ENCODE data around the gene INO80E.

DNA sequence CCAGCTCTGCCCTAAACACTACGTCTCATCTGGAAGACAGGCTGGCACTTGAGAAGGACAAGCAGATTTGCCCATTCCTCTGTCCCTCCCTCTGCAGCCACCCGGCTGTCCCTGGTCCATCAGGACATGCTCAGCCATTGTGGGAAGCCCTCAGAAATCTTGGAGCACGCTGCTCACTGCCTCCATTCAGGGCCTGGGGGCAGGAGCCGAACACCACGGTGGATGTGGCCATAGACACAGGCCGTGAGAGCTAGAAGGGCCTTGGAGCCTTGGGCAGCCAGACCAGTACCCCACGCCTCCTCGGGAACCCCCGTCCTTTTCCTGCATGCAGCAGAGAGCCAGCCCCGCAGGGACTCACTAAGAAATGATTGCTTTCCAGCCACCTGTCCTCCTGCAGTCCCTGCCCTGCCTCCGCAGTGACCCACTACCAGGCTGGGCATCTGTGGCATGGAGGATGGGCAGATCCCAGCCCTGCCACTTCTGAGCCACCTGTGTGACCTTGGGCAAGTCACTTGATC, 11.4 kb downstream of the INO80E start:
- TF ChIP-seq, protein P1, sequence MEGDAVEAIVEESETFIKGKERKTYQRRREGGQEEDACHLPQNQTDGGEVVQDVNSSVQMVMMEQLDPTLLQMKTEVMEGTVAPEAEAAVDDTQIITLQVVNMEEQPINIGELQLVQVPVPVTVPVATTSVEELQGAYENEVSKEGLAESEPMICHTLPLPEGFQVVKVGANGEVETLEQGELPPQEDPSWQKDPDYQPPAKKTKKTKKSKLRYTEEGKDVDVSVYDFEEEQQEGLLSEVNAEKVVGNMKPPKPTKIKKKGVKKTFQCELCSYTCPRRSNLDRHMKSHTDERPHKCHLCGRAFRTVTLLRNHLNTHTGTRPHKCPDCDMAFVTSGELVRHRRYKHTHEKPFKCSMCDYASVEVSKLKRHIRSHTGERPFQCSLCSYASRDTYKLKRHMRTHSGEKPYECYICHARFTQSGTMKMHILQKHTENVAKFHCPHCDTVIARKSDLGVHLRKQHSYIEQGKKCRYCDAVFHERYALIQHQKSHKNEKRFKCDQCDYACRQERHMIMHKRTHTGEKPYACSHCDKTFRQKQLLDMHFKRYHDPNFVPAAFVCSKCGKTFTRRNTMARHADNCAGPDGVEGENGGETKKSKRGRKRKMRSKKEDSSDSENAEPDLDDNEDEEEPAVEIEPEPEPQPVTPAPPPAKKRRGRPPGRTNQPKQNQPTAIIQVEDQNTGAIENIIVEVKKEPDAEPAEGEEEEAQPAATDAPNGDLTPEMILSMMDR (IDR thresholded peaks at IDR 0.05): no peak
- no peak for TF ChIP-seq EP300 (IDR thresholded peaks at IDR 0.05)
- no peak for TF ChIP-seq POLR2A (IDR thresholded peaks at IDR 0.05)

All from ovary (tissue), 3 donors.